NCI-H1694 (cell line): ENCODE results near the gene RAB40B.

Source experiments
- DNase-seq: peaks from one replicate; lab custom pipeline; 2025; lab: John Stamatoyannopoulos, UW

The RAB40B gene

GRCh38 chr17:82716203-82717010 is 17.9 kb upstream of the RAB40B start, which contains the start of gene FN3KRP:
TSS of gene FN3KRP (plus strand) at chr17:82716706. CDS start at chr17:82716756, 50 bp downstream.
- DNase-seq = peak; percentile 65

GRCh38 chr17:82713071-82713723 is 14.7 kb upstream of the RAB40B start:
- no peak for DNase-seq

GRCh38 chr17:82710499-82711232 is 12.2 kb upstream of the RAB40B start:
- DNase-seq = no peak

GRCh38 chr17:82709676-82710498 is 11.4 kb upstream of the RAB40B start:
- DNase-seq = no peak

GRCh38 chr17:82709024-82709675 is 10.7 kb upstream of the RAB40B start:
- DNase-seq = no peak

GRCh38 chr17:82705756-82706155 is 7.3 kb upstream of the RAB40B start:
- DNase-seq = no peak

GRCh38 chr17:82704886-82705285 is 6.4 kb upstream of the RAB40B start:
- no peak for DNase-seq

- DNase-seq = no peak
Measured at GRCh38 chr17:82703935-82704865, 5.7 kb upstream of the RAB40B start.

GRCh38 chr17:82703036-82703745 is 4.7 kb upstream of the RAB40B start:
- DNase-seq = no peak

- no peak for DNase-seq
Measured at GRCh38 chr17:82702231-82702927, 3.9 kb upstream of the RAB40B start.

GRCh38 chr17:82699551-82699950 is 1.1 kb upstream of the RAB40B start:
- no peak for DNase-seq

GRCh38 chr17:82698974-82699442 is 510 bp upstream of the RAB40B start:
- no peak for DNase-seq

GRCh38 chr17:82697808-82698064 is 762 bp downstream of the RAB40B start:
- DNase-seq = no peak

GRCh38 chr17:82696916-82697807 is 1.3 kb downstream of the RAB40B start:
- DNase-seq = no peak

GRCh38 chr17:82696259-82696658 is 2.2 kb downstream of the RAB40B start:
- no peak for DNase-seq

GRCh38 chr17:82694647-82695046 is 3.9 kb downstream of the RAB40B start:
- no peak for DNase-seq

GRCh38 chr17:82693168-82693867 is 5.2 kb downstream of the RAB40B start:
- no peak for DNase-seq
